Thyroid gland (tissue), 4 donors: Measurements from ENCODE around the gene KNG1. TPM values are rescaled to one million over a fixed set of nuclear protein-coding genes. Genes with fewer than 3 reads are reported as not detected.

ENCODE experiments used
- DNase-seq, 2 donors: peaks; one replicate each; pipeline ENCODE4 v3.0.0-alpha.2; 2019
- H3K27ac ChIP-seq, 3 donors: fragments of 200-600 bp; sonication (generic); 1 replicate in 2 of 3; 2 replicates in 1 of 3; pipeline ENCODE4 v1.5.1; 2016 to 2019; ENCODE audit warnings: mild to moderate bottlenecking in 1 of 3, moderate library complexity in 1 of 3
- H3K27me3 ChIP-seq: fragments of 200-600 bp; sonication (generic); one replicate; pipeline ENCODE4 v1.5.1; 2019
- H3K36me3 ChIP-seq, 2 donors: fragments of 200-600 bp; sonication (generic); one replicate each; pipeline ENCODE4 v1.5.1; 2016 to 2019
- H3K4me1 ChIP-seq, 2 donors: fragments of 200-600 bp; sonication (generic); one replicate each; pipeline ENCODE4 v1.5.1; 2017 to 2019
- H3K4me3 ChIP-seq, 3 donors: fragments of 200-600 bp; sonication (generic); replicated peaks in 1 of 3; 1 replicate in 2 of 3; 2 replicates in 1 of 3; pipeline ENCODE4 v1.5.1; 2016; ENCODE audit warnings: mild to moderate bottlenecking in 1 of 3
- H3K9me3 ChIP-seq: fragments of 200-600 bp; sonication (generic); one replicate; pipeline ENCODE4 v1.5.1; 2017
- CTCF ChIP-seq, 6 experiments: fragments of 200-600 bp in 3 of 6; fragments of 450-650 bp in 3 of 6; sonication (generic) in 3 of 6; IDR thresholded peaks; one replicate each; pipeline ENCODE4 v1.5.1; 2016 to 2019; ENCODE audit warnings: antibody characterized with exemption in 6 of 6, mild to moderate bottlenecking in 2 of 6, inconsistent platforms in 1 of 6, moderate library complexity in 1 of 6
- POLR2A ChIP-seq, 2 donors: fragments of 450-650 bp; IDR thresholded peaks; one replicate each; pipeline ENCODE4 v1.6.1; 2017; ENCODE audit warnings: antibody characterized with exemption in 2 of 2, mild to moderate bottlenecking in 2 of 2, moderate library complexity in 1 of 2
- WGBS, 2 donors: methylation state at CpG; one replicate each; pipeline ENCODE4 v1.1.5; 2017; 5-methylcytosine and 5-hydroxymethylcytosine counted together
- intact Hi-C: fragments of 100-400 bp; cut with DNase I; formaldehyde crosslinking; loops from one replicate; pipeline ENCODE4 v1.15.1; 2023
- microRNA counts, 2 donors: library from miRNA; unstranded; fragments of <30 nt; microRNA quantifications; one replicate each; lab custom pipeline; 2016 to 2017
- microRNA-seq: library from miRNA; unstranded; fragments of <30 nt; microRNA quantifications from one replicate; pipeline ENCODE4, GENCODE V29; 2016
- small RNA-seq: library from RNA; depleted of rRNA; stranded (forward); fragments of <200 nt; gene quantifications from one replicate; pipeline ENCODE3, GENCODE V24; 2016
- total RNA-seq, 4 donors: library from RNA; depleted of rRNA; stranded (reverse); fragments of >200 nt; gene quantifications; one replicate each; pipeline ENCODE4 v1.2.3, GENCODE V29; 2016

The KNG1 gene
- total RNA-seq, 4 donors from 2014 or later, result not detected

DNA sequence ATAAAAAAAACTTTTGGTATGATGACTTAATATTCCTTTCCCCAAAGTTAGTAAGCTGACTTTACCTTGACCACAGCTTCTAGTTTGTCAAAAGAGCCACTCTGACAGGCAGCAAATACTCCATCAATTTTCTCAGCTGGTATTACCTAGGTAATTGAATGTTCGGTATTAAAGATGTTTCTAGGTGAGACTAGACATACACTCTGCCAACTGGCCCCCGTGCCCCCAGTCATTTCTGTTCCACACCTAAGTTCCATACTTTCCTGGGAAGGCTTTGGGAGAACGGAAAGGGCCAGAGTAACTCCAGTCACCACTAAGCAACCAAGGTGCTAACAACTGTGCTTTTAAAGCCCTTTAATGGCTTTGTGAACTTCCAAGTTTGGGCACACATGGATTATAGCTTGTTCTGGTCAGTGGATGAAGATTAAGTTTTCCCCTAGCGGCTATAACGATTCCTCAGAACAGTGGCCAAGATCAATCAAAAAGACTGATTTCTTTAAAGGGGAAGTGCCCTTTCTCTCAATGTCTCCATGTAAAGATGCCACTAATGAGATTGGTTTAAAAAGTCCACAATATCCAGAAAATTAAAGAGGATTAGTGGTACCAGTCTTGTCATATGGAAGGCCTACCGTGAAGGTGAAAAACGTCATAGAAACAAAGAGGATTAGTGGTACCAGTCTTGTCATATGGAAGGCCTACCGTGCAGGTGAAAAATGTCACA lies 73.3 kb downstream of the KNG1 start:
- Histone ChIP-seq H3K4me3 (no peak overlapping the region), H3K9me3 (no peaks in the 10 kb centered on the region), H3K27me3 (no peaks in the 10 kb centered on the region), H3K4me1 (peaks cover 23 to 29% of the 10 kb centered on the region in 2 donors), H3K36me3 (peaks cover 47 to 50% of the 10 kb centered on the region in 2 donors), H3K27ac (no peak overlapping the region)
- intact Hi-C loops, result no loop called here
- WGBS, 2 donors, result 77 to 79% methylated on average over 8 of the region's 8 CpGs
- TF ChIP-seq CTCF (IDR thresholded peaks at IDR 0.05) (no peak), POLR2A (IDR thresholded peaks at IDR 0.05) (no peak)
- DNase-seq, result no peak

MicroRNA genes within 50 kb of the gene (microRNA counts, 767-probe panel; counts per million panel counts)
- microRNA hsa-miR-1248 (lab: Ali Mortazavi, UCI), result 0 counts per million in 2 donors

Small RNA genes within 50 kb of the gene (microRNA-seq; reads per million reads assigned to microRNA genes)
- 9.9 reads per million, percentile 26 among the genes with 10 or more reads in this experiment for gene MIR1248

Small RNA genes within 50 kb of the gene (small RNA-seq; reads per million reads assigned to genes)
- not detected for gene RF00092
- not detected for gene RNU6-1105P
- gene SNORA4, result not detected
- not detected for gene SNORA63
- not detected for gene SNORA81
- gene SNORD2, result not detected

Other genes starting within 250 kb of the KNG1 start
- 1 to 10 TPM; 1.1 to 4.2 (median 2.9) TPM for gene CRYGS, start 173.0 kb upstream of the KNG1 start, total RNA-seq
- 10 to 100 TPM; 20.8 to 24.3 (median 21.6) TPM for gene TBCCD1, start 150.0 kb upstream of the KNG1 start, total RNA-seq
- 100 to 1,000 TPM in 2 of 4 donors, 10 to 100 TPM in 2; 61.4 to 156 (median 108) TPM for gene DNAJB11, start 146.6 kb upstream of the KNG1 start, total RNA-seq
- not detected for gene AHSG, start 104.3 kb upstream of the KNG1 start, total RNA-seq
- not detected for gene FETUB, start 77.0 kb upstream of the KNG1 start, total RNA-seq
- gene HRG, start 51.3 kb upstream of the KNG1 start, total RNA-seq, result under 1 TPM in 1 of 4 donors, not detected in 3; 0.34 TPM
- gene EIF4A2, start 66.2 kb downstream of the KNG1 start, total RNA-seq, result 100 to 1,000 TPM; 356 to 655 (median 412) TPM
- 10 to 100 TPM in 1 of 4 donors, 1 to 10 TPM in 3; 7.3 to 10.9 (median 7.8) TPM for gene RFC4, start 89.1 kb downstream of the KNG1 start, total RNA-seq
- 10 to 100 TPM in 1 of 4 donors, 1 to 10 TPM in 3; 1.6 to 13.4 (median 5.4) TPM for gene ADIPOQ, start 125.4 kb downstream of the KNG1 start, total RNA-seq
- gene ST6GAL1, start 213.2 kb downstream of the KNG1 start, total RNA-seq, result 100 to 1,000 TPM in 2 of 4 donors, 10 to 100 TPM in 2; 74.8 to 189 (median 113) TPM